SJCRH30 (cell line): Measurements from ENCODE around the gene CD34. TPM values are rescaled to one million over a fixed set of nuclear protein-coding genes. Genes with fewer than 3 reads are reported as not detected.

ENCODE experiments used
- DNase-seq, 2 experiments: peaks; one replicate each; pipeline ENCODE4 v3.0.0-alpha.2; 2015 to 2020
- H3K27ac ChIP-seq: fragments of 250-450 bp; sonication (Bioruptor Pico); 2 replicates; pipeline ENCODE4 v1.5.1; 2020; ENCODE audit warnings: mild to moderate bottlenecking, moderate library complexity
- H3K27me3 ChIP-seq: fragments of 250-450 bp; sonication (Bioruptor Pico); 2 replicates; pipeline ENCODE4 v1.5.1; 2020; ENCODE audit warnings: mild to moderate bottlenecking, moderate library complexity
- H3K36me3 ChIP-seq: fragments of 250-450 bp; sonication (Bioruptor Pico); 2 replicates; pipeline ENCODE4 v1.5.1; 2020; ENCODE audit warnings: mild to moderate bottlenecking, moderate library complexity
- H3K4me1 ChIP-seq: fragments of 250-450 bp; sonication (Bioruptor Pico); 2 replicates; pipeline ENCODE4 v1.5.1; 2020; ENCODE audit warnings: mild to moderate bottlenecking, moderate library complexity
- H3K4me3 ChIP-seq: fragments of 250-450 bp; sonication (Bioruptor Pico); 2 replicates; pipeline ENCODE4 v1.5.1; 2020; ENCODE audit warnings: mild to moderate bottlenecking, moderate library complexity
- H3K9me3 ChIP-seq: fragments of 250-450 bp; sonication (Bioruptor Pico); replicated peaks from 2 replicates; pipeline ENCODE4 v1.5.1; 2020; ENCODE audit warnings: mild to moderate bottlenecking, moderate library complexity
- total RNA-seq: library from RNA; depleted of rRNA; stranded (reverse); fragments of >200 nt; shearing (Covaris generic); gene quantifications from 2 replicates; pipeline ENCODE4 v1.2.3, GENCODE V29; 2014

The CD34 gene
- total RNA-seq, 1 experiment from 2014 or later = 0.36 TPM

DNA sequence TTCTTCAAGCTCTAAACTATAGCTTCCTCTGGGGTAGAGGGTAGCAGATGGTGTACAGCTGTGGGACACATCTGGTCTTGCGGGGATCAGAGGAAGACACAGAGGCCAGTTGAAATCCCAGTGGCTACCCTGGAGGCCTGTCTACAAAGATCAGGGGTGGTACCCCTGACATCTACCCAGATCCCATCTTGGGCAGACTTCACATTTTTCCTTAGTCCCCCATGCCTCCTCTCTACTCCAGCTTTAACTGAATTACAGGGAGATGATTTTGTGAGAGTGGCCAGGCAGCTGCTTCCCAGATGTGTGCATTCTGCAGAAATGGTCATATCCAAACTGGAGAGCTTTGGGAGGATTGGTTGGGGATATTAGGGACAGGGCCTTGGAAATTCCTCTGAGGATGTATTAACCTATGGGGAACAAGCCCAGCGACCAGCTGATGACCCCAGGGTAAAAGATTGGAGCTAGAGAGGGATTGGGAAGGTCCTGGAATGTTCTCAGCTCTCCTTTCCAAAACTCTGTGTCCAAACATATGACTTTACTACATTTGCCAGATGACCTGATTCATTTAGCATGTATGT lies 9.6 kb upstream of the CD34 start:
- no peaks in the 10 kb centered on the region; the same call in 1 of the 2 replicates for H3K9me3 ChIP-seq
- no peak for DNase-seq
- H3K27me3 ChIP-seq = peaks cover 7% of the 10 kb centered on the region
- H3K4me3 ChIP-seq = no peak overlapping the region
- no peak overlapping the region for H3K27ac ChIP-seq
- no peaks in the 10 kb centered on the region for H3K36me3 ChIP-seq
- H3K4me1 ChIP-seq = peaks cover 22% of the 10 kb centered on the region

DNA sequence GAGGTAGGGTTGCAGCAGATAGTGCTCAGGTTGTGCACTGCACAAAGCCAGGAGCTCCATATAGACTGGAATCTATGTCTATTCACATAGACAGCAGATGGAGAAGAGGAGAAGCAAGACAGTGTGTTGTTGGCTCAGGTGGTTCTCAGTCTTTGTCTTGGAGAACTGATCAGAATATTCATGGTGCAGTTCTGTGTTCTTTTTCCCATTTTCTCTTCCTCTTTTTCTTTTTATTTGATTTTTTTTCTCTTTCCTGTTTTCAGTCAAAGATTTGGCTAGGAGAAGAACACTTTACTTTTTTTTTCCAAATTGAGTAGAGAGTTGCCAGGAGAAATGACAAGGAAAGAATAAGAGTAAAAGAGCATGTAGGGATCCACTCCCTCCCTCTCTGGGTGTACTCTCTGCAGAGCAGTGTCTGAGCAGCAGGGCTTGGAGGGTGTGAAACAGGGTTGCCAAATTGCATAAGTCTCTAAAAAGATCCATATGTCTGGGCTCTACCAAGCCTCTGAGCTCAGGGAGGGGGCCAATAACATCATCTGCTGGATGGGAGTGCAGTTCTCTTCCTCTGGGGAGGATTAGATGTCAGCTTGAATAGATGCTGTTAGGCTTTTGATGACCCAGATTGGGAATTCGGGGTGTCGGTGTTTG lies 8.7 kb upstream of the CD34 start:
- Histone ChIP-seq H3K27me3 (peaks cover 7% of the 10 kb centered on the region), H3K4me3 (no peak overlapping the region), H3K36me3 (no peaks in the 10 kb centered on the region), H3K27ac (no peak overlapping the region), H3K9me3 (no peaks in the 10 kb centered on the region; the same call in 1 of the 2 replicates), H3K4me1 (peaks cover 14% of the 10 kb centered on the region)
- DNase-seq = no peak

DNA sequence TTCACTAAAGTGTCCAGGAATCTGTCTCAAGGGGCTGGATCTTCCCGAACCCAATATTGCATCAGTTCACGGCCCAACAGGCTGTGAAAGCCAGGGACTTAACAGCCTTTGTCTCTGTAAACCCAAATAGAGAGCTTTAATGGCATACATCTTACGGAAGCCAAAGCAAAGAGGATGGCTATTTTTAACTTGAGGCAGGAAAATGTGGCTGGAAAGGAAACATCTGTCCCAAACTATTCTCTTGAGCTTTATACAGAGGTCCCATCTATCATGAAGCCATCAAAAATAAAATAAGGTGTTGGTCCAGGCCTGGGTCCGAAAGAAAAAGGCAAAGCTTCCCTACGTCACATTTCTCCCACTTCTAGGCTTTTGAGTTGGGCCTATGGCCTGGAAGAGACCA lies 7.7 kb upstream of the CD34 start:
- Histone ChIP-seq H3K4me1 (peaks cover 5% of the 10 kb centered on the region; the same call in 1 of the 2 replicates), H3K36me3 (no peaks in the 10 kb centered on the region), H3K27ac (no peak overlapping the region), H3K9me3 (no peaks in the 10 kb centered on the region; the same call in 1 of the 2 replicates), H3K27me3 (peaks cover 7% of the 10 kb centered on the region), H3K4me3 (no peak overlapping the region)
- no peak for DNase-seq

DNA sequence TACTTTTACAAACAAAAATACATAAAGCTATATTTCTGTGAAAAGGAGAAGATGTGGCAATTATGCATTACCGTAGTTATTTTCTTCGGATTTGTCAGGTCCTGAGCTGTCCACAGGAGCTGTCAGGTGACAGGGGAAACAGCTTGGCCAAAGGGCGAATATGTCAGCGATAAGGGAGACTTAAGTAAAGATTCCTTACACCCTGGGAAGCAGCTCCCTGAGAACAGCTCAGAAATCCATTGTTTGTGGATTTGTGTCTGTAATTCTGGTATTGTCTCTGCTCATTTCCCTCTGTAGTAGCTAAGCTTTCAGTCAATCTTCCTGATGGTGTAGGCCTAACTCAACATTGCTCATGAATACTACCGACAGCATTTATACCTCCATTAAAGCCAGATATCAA lies 7.1 kb upstream of the CD34 start:
- Histone ChIP-seq H3K36me3 (no peaks in the 10 kb centered on the region), H3K4me3 (no peak overlapping the region), H3K4me1 (no peaks in the 10 kb centered on the region; the same call in 1 of the 2 replicates), H3K27me3 (peaks cover 5% of the 10 kb centered on the region), H3K27ac (no peak overlapping the region), H3K9me3 (no peaks in the 10 kb centered on the region; the same call in 1 of the 2 replicates)
- no peak for DNase-seq

DNA sequence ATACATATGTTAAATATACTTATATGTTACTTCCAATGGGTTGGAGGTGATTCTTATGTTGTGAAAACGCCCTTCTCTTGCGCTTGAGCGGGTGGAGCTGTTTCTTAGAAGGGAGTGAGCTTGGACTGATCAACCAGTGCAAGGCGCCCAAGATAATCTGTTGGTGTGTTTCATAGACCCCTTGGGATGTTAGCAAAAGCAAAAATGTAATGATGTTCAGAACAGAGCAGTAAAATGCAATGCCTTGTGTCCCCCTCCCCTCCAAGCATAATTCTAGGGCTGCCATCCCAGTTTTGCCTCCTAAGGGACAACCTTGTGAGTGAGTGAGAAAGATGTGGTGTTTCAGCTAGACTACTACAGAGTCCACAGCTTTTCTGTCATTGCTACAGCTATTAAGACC lies 6.2 kb upstream of the CD34 start:
- Histone ChIP-seq H3K9me3 (no peaks in the 10 kb centered on the region; the same call in 1 of the 2 replicates), H3K4me3 (no peak overlapping the region), H3K27me3 (peaks cover 2% of the 10 kb centered on the region), H3K36me3 (no peaks in the 10 kb centered on the region), H3K4me1 (no peaks in the 10 kb centered on the region), H3K27ac (no peak overlapping the region)
- DNase-seq = no peak

DNA sequence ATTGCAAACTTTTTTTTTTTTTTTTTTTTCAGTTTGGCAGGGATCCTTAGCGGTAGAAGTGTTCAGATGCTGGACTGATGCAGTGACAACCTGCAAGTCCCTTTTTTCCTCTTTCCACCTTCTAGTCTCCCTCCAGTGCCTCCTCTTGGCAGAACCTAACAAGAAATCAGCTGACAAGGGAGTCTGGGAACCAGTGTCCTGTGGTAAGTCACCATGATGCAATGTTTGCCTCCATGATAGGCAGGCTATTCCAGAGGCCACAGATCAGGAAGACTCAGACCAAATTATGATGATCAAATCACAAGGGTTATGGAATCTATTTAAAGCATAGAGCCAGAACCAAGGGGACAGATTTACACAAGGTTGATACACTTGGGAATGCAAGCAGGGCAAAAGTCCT lies 3.0 kb upstream of the CD34 start:
- H3K4me1 ChIP-seq = no peaks in the 10 kb centered on the region
- H3K36me3 ChIP-seq = no peaks in the 10 kb centered on the region
- no peak for DNase-seq
- no peak overlapping the region for H3K27ac ChIP-seq
- H3K27me3 ChIP-seq = peaks cover 2% of the 10 kb centered on the region
- no peak overlapping the region for H3K4me3 ChIP-seq
- no peaks in the 10 kb centered on the region; the same call in 1 of the 2 replicates for H3K9me3 ChIP-seq

DNA sequence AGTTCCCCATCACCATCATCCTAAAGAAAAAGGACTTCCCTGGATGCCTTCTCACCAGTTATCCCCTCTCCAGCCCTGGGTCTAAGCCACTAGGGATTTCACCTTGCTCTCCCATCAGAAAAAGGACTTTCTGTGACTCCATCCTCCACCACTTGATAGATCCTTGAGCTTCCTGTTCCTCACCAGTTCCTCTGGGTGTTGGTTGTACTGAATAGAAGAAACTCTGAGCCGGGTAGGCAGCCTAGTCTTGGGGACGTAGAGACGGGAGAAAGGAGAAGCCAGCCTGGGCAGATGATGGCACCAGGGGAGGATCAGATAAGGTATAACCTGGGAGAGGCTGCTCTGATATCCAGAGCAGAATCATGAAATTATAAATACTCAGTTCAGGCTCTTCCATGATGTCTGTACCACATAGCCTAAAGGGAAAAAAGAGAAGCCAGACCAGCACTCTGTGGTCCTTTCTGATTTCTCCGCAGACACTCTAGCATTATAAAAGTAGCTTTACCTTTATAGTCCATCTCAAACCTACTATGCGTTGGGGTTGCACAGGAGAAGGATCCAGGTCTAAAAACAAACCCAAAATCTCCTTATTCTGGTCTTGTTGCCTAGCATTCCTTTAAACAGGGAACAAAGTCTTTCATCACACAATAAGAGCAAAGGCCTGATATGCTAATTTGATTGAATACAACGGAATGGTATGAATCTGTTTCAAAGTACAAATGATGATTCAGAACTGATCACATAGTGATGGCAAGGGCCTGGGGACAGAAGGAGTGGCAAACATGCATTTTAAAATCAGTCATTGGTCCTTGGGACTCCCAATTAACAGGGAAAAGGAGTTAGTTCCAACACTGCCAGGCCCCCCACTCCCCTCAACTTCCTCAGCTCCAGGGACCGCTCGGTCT lies 1.2 kb upstream of the CD34 start:
- Histone ChIP-seq H3K36me3 (no peaks in the 10 kb centered on the region), H3K9me3 (no peaks in the 10 kb centered on the region; the same call in 1 of the 2 replicates), H3K4me1 (no peaks in the 10 kb centered on the region), H3K4me3 (no peak overlapping the region), H3K27me3 (peaks cover 2% of the 10 kb centered on the region), H3K27ac (no peak overlapping the region)
- no peak for DNase-seq

DNA sequence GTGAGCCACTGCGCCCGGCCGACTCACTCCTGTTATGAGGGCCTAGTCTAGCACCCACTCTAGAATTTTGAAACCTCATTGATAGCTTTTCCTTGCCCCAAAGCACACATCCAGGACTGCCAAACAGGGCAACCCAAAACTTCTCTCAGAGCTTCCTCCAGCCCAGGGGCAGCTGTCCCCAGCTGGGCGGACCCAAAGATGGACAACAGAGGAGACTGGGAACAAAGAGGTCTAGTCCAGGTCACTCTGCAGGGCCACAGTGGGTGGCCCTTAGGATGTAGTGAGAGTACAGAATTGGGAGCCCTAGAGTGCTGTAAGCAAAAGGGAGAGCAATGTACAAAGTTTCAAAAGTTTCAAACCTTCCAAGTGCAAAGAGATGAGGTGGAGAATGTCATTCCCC lies 1.2 kb downstream of the CD34 start:
- peaks cover 2% of the 10 kb centered on the region for H3K27me3 ChIP-seq
- no peaks in the 10 kb centered on the region for H3K4me1 ChIP-seq
- no peaks in the 10 kb centered on the region for H3K36me3 ChIP-seq
- no peak overlapping the region for H3K27ac ChIP-seq
- no peak for DNase-seq
- H3K9me3 ChIP-seq = no peaks in the 10 kb centered on the region
- H3K4me3 ChIP-seq = no peak overlapping the region

DNA sequence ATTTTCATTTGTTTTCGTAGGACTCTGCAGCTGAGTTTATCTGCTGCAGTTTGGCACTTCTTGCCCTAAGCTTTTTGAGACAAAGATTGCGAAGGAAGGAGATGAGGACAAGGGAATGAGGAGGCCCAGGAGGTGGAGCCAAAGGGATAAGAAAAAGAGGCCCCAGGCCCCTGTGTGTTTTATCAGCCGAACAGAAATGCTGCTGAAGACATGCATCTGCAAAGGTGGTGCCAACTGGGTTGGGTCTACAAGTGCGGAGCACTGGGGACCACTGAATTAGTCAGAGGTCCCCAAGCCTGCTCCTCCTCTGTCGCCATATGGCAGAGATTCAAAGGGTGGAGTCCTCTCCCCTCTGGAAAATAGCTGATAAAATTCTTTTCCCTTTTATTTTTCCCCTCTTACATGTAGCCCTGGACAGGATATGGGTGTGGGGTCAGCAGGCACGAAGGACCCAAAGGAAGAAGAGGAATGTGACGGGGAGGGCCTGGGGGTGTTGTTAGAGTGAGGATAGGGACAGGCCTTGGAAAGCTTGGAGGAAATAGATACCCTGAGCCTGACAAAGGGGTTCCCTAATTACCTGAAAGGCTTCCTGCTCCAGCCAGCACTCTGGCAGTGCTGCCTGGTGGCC lies 2.7 kb downstream of the CD34 start:
- H3K4me3 ChIP-seq = no peak overlapping the region
- no peaks in the 10 kb centered on the region for H3K4me1 ChIP-seq
- no peaks in the 10 kb centered on the region for H3K36me3 ChIP-seq
- no peaks in the 10 kb centered on the region for H3K9me3 ChIP-seq
- H3K27ac ChIP-seq = no peak overlapping the region
- DNase-seq = no peak
- peaks cover 2% of the 10 kb centered on the region for H3K27me3 ChIP-seq

DNA sequence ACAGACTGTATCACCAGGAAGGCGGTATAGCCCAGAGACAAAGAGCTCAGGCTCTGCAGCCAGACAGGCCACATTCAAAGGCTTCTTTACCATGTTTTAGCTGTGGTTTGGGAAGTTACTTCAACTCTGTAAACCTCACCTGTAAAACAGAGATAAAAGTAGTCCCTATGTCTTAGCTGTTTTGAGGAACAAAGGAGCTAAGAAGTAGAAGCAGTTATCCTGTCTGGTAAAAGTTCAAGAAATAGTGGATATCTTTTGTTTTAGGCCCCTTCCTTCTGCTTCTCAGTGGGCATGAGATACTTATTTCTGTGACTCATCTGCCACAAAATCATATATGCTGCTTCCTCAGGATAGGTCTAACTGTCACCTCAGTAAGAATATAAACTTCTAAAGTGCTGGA lies 6.5 kb downstream of the CD34 start:
- H3K27me3 ChIP-seq = no peaks in the 10 kb centered on the region; the same call in none of the 2 replicates
- DNase-seq = no peak
- H3K4me1 ChIP-seq = no peaks in the 10 kb centered on the region
- H3K4me3 ChIP-seq = no peak overlapping the region
- H3K36me3 ChIP-seq = no peaks in the 10 kb centered on the region
- no peak overlapping the region for H3K27ac ChIP-seq
- H3K9me3 ChIP-seq = no peaks in the 10 kb centered on the region

DNA sequence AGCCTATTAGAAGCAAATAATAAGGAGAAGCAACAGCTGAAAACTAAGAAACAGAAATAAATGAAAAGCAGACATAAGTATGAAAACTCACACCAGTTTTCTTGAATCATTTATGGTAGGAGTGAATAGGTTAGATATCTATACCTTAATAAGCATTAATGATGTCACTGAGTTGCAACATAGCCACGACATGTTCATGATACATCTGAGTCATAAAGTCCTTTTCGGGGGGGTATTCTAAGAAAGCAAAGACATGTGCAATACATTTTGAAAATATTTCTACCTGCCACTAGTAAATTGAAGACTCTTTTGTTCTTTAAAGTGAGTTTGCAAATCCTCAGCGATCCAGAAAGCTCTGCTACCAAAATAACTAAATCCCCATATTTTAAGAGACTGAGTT lies 7.2 kb downstream of the CD34 start:
- Histone ChIP-seq H3K4me1 (no peaks in the 10 kb centered on the region), H3K4me3 (no peak overlapping the region), H3K27ac (no peak overlapping the region), H3K36me3 (no peaks in the 10 kb centered on the region), H3K27me3 (no peaks in the 10 kb centered on the region; the same call in none of the 2 replicates), H3K9me3 (no peaks in the 10 kb centered on the region)
- no peak for DNase-seq

DNA sequence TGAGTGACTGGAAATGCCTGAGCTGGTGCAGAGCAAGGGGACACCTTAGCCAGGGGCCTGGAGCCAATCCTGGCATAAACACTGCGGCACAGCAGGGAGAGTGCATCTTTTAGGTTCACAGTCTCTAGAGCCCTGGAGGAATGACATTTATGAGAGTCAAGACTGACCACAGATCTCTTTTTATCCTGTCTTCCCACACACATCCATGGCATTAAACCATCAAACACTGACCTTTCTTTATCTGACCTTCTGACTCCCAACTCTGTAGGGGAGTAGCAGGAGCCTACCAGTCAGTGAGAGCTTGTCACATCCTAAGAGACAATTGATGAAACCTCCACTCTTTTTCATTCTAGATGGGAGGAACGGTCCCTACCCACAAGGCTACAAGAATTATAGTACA lies 7.9 kb downstream of the CD34 start:
- no peak for DNase-seq
- no peaks in the 10 kb centered on the region; the same call in 1 of the 2 replicates for H3K27me3 ChIP-seq
- H3K4me3 ChIP-seq = no peak overlapping the region
- H3K4me1 ChIP-seq = no peaks in the 10 kb centered on the region
- no peaks in the 10 kb centered on the region for H3K36me3 ChIP-seq
- H3K9me3 ChIP-seq = no peaks in the 10 kb centered on the region
- H3K27ac ChIP-seq = no peak overlapping the region

DNA sequence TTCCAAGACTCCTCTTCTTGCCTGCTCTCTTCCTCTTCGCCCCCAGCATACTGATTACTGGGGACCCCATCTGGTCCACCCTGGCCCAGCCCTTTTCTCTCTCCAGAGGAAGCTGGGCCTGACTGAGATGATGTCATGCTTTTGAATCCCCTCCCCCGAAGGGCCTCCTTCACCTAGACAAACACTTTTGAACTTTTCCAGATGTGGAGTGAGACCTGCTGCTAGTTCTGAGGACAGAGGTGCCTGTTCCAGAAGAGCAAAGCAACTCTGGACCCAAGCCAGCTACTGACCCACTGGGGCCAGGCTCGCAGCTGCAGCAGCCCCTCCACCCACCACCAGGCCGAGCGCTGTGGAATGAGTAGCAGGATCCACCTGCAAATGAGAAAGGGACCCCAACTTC lies 8.4 kb downstream of the CD34 start:
- Histone ChIP-seq H3K27me3 (no peaks in the 10 kb centered on the region; the same call in 1 of the 2 replicates), H3K4me1 (no peaks in the 10 kb centered on the region), H3K36me3 (no peaks in the 10 kb centered on the region), H3K27ac (no peak overlapping the region), H3K9me3 (no peaks in the 10 kb centered on the region), H3K4me3 (no peak overlapping the region)
- no peak for DNase-seq

DNA sequence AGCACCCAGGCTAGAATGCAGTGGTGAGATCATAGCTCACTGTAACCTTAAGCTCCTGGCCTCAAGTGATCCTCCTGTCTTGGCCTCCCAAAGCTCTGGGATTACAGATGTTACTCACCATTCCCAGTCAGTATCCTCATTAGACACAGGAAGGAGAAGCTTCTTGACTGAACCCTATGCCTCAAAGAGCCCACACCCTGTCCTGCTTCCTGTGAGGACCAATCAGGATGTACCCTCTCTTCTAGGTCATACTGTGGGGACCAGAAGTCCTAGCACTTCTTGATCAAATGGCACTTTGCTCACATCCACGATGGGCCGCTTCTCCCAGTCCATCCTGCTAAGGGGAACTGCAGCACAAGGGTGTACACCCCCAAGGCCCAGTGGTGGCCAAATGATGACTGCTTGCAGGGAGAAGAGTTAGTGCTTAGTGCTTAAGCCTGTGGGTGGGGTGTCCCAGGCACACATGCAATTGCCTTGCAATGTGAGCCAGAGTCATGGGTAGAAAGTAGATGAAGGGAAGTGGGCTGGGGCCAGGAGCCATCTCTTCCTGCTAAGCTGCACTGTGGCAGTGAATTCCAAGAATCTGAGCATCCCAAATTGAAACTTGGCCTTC lies 9.8 kb downstream of the CD34 start:
- Histone ChIP-seq H3K27me3 (no peaks in the 10 kb centered on the region), H3K4me1 (no peaks in the 10 kb centered on the region), H3K36me3 (no peaks in the 10 kb centered on the region), H3K4me3 (no peak overlapping the region), H3K27ac (no peak overlapping the region), H3K9me3 (no peaks in the 10 kb centered on the region)
- DNase-seq = no peak
